Measurements from ENCODE around the gene TBRG1.

The TBRG1 gene

DNA sequence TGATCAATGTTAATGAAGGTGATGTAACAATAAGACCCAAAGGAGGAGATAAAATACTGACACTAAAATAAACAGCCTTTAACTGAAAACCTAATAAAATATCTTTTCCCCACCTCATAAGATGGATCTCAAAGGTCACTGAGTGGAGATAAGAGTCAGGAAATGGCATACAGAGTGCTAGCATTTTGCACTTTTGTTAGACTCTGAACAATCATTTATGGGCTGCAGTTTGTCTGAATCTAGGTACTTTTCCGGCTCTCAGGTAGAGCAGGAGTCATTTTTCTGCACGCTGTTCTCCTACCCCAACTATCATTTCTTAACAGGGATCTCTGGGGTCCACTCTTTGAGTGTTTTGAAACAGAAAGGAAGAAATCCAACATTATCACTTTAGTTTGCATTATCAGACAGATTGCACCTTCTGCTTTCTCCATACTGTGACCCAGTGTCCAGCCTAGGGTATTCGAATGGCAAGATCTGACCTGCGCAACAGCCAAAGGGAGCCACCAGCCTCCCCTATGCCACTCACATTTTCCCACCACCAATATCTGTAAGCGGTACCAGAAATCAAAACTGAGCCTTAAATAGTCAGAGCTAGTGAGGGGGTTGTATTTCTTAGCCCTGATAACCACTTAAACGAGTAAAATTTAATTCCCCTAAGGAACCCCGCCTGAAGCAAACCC lies 50.0 kb downstream of the TBRG1 start:
- DNase-seq (ENCODE audit: low spot score) (no peak), ATAC-seq (ENCODE audit: low read depth) (no peak)
- Histone ChIP-seq H3K27ac (ENCODE audit: poor library complexity, severe bottlenecking) (no peak overlapping the region), H3K4me1 (ENCODE audit: insufficient read depth, poor library complexity, severe bottlenecking) (peaks cover 12% of the 10 kb centered on the region), H3K9me3 (ENCODE audit: severe bottlenecking) (no peaks in the 10 kb centered on the region), H3K36me3 (ENCODE audit: low read depth) (no peaks in the 10 kb centered on the region), H3K4me3 (ENCODE audit: severe bottlenecking) (peak overlapping the region; percentile 43), H3K27me3 (ENCODE audit: insufficient read depth, poor library complexity, severe bottlenecking) (no peaks in the 10 kb centered on the region)
- TF ChIP-seq, protein P1, sequence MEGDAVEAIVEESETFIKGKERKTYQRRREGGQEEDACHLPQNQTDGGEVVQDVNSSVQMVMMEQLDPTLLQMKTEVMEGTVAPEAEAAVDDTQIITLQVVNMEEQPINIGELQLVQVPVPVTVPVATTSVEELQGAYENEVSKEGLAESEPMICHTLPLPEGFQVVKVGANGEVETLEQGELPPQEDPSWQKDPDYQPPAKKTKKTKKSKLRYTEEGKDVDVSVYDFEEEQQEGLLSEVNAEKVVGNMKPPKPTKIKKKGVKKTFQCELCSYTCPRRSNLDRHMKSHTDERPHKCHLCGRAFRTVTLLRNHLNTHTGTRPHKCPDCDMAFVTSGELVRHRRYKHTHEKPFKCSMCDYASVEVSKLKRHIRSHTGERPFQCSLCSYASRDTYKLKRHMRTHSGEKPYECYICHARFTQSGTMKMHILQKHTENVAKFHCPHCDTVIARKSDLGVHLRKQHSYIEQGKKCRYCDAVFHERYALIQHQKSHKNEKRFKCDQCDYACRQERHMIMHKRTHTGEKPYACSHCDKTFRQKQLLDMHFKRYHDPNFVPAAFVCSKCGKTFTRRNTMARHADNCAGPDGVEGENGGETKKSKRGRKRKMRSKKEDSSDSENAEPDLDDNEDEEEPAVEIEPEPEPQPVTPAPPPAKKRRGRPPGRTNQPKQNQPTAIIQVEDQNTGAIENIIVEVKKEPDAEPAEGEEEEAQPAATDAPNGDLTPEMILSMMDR (IDR thresholded peaks at IDR 0.05; ENCODE audit: poor library complexity, severe bottlenecking) = no peak

DNA sequence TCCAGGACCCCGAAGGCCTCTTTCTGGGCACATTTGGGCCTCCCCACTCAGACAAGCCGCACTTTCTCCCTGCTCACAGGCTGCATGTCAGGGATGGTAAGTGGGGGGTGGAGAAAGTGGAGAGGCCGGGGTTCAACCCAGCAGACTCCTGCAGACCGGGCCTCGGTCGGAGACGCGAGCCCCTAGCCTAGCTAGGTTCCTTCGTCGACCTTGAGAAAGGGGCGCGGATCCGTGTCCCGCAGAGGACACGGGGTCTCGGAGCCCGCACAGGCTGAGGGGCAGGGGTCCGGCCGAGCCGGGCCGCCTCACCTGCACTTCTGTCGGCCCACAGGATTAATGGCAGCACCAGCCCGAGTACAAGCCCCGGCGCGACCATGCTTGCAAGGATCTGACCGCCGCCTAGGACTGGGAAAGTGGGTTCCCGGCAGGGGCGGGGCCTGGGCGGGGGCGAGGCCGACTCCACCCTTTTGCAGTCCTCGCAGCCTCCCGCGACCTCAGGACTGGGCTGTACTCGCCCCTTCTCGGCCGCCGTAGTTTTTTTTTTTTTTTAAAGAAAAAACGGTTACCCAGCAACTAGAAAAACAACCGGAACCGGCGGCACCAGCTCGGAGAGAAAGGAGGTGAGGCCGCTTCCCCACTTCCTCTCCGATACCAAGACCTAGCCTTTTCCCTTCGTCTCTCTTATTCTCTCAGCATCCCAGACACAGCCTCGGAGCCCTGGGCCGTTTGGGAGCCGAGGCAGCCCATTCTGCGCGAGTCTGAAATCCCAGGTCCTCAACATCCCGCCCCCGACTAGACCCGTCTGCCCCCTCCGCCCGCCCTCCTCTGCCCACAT lies 50.9 kb downstream of the TBRG1 start, which contains the start of the genes SIAE and SPA17:
Gene SIAE (minus strand): TSS at position 407 of the 835 bp plus-strand sequence. CDS start 31 bp downstream, at position 376.
Gene SPA17 (plus strand): TSS at position 572 of the 835 bp plus-strand sequence. CDS start 1,361 bp downstream, outside the sequence.
- Histone ChIP-seq H3K4me3 (ENCODE audit: severe bottlenecking) (peak within 1 kb of the TSS; percentile 43), H3K27me3 (ENCODE audit: insufficient read depth, poor library complexity, severe bottlenecking) (no peaks in the 10 kb centered on the region), H3K4me1 (ENCODE audit: insufficient read depth, poor library complexity, severe bottlenecking) (peaks cover 12% of the 10 kb centered on the region), H3K27ac (ENCODE audit: poor library complexity, severe bottlenecking) (peak within 1 kb of the TSS; percentile 27), H3K9me3 (ENCODE audit: severe bottlenecking) (no peaks in the 10 kb centered on the region), H3K36me3 (ENCODE audit: low read depth) (no peaks in the 10 kb centered on the region)
- peak; percentile 95 for ATAC-seq (ENCODE audit: low read depth)
- DNase-seq (ENCODE audit: low spot score) = peak; percentile 94
- TF ChIP-seq, protein P1 (IDR thresholded peaks at IDR 0.05; ENCODE audit: poor library complexity, severe bottlenecking) = no peak

DNA sequence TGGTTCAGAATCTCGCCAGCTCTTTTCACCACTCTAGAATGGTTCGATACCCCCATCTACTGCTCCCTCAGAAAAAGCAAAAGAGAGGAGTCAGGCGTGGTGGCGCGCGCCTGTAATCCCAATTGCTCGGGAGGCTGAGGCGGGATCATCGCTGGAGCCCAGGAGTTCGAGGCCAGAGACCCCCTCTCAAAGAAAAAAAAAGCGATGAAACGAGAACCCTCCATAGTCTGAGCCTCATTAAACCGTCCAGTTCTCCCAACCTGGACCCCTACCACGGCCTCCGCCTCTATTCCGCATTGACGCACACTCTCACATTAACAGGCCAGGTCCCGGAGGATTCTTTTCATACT lies 51.5 kb downstream of the TBRG1 start:
- H3K4me1 ChIP-seq (ENCODE audit: insufficient read depth, poor library complexity, severe bottlenecking) = peaks cover 12% of the 10 kb centered on the region
- DNase-seq (ENCODE audit: low spot score) (no peak), ATAC-seq (ENCODE audit: low read depth) (no peak)
- peak overlapping the region; percentile 43 for H3K4me3 ChIP-seq (ENCODE audit: severe bottlenecking)
- TF ChIP-seq, protein P1 (IDR thresholded peaks at IDR 0.05; ENCODE audit: poor library complexity, severe bottlenecking) = no peak
- peak overlapping the region; percentile 27 for H3K27ac ChIP-seq (ENCODE audit: poor library complexity, severe bottlenecking)
- H3K9me3 ChIP-seq (ENCODE audit: severe bottlenecking) = no peaks in the 10 kb centered on the region
- no peaks in the 10 kb centered on the region for H3K36me3 ChIP-seq (ENCODE audit: low read depth)
- H3K27me3 ChIP-seq (ENCODE audit: insufficient read depth, poor library complexity, severe bottlenecking) = no peaks in the 10 kb centered on the region

DNA sequence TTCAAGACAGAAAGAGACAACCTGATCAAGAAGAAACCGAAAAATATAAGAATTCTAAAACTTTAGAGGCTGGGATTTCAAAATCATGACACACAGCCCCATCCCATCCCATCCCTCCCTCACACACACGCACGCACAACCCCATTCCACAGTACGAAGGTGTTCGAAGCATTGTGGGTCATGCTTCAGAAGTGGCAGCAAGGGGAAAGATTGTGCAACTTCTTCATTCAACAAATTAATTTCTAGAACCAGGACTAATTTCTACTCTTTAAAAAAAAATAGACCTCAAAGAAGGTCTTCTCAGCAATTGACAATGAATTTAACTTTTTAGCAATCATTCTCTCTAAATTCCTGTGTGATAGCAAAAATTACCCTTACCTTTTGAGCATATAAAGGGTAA lies 51.9 kb downstream of the TBRG1 start:
- Histone ChIP-seq H3K9me3 (ENCODE audit: severe bottlenecking) (no peaks in the 10 kb centered on the region), H3K27me3 (ENCODE audit: insufficient read depth, poor library complexity, severe bottlenecking) (no peaks in the 10 kb centered on the region), H3K4me3 (ENCODE audit: severe bottlenecking) (peak overlapping the region; percentile 43), H3K4me1 (ENCODE audit: insufficient read depth, poor library complexity, severe bottlenecking) (peaks cover 12% of the 10 kb centered on the region), H3K36me3 (ENCODE audit: low read depth) (no peaks in the 10 kb centered on the region), H3K27ac (ENCODE audit: poor library complexity, severe bottlenecking) (peak overlapping the region; percentile 27)
- DNase-seq (ENCODE audit: low spot score) (no peak), ATAC-seq (ENCODE audit: low read depth) (no peak)
- TF ChIP-seq, protein P1 (IDR thresholded peaks at IDR 0.05; ENCODE audit: poor library complexity, severe bottlenecking) = no peak

Data from RWPE2 (cell line).